ENCODE data around the gene MLXIP.

DNA sequence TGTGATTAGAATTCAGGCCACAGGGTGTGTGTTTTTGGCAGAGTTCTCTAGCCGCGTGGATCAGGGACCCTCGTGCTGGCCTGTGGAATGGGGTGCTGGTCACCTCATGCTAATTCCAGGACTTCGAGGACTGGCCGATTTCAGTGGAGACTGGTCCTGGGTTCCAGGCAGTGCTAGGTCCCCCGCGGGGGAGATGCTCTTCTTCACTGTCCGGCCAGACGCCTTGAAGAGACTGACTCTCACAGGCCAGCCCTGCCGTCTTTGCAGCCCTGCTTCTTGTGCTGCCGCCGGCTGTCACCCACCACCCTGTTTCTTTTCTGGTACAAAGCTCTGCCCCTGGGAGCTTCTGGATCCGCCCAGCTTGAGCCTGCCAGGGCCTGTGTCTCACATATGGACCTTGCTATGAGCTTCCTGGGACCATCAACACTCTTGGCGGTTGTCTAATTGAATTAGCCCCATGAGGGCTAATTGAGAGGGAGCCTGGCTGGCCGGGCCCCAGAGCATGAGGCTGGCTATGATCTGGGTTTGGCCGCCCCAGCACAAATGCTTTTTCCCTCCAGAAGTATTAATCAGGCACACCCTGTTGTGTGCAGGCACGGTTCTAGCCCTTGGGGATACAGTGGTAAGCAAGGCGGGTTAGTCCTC, 8.2 kb downstream of the MLXIP start:
- TF ChIP-seq, protein P1, sequence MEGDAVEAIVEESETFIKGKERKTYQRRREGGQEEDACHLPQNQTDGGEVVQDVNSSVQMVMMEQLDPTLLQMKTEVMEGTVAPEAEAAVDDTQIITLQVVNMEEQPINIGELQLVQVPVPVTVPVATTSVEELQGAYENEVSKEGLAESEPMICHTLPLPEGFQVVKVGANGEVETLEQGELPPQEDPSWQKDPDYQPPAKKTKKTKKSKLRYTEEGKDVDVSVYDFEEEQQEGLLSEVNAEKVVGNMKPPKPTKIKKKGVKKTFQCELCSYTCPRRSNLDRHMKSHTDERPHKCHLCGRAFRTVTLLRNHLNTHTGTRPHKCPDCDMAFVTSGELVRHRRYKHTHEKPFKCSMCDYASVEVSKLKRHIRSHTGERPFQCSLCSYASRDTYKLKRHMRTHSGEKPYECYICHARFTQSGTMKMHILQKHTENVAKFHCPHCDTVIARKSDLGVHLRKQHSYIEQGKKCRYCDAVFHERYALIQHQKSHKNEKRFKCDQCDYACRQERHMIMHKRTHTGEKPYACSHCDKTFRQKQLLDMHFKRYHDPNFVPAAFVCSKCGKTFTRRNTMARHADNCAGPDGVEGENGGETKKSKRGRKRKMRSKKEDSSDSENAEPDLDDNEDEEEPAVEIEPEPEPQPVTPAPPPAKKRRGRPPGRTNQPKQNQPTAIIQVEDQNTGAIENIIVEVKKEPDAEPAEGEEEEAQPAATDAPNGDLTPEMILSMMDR (conservative IDR thresholded peaks at IDR 0.05; ENCODE audit: low read length), result no peak
- no peak for TF ChIP-seq EZH2phosphoT487 (IDR thresholded peaks at IDR 0.05; ENCODE audit: borderline replicate concordance)

All from Loucy (cell line).